Endothelial cell (in vitro differentiated cells): ENCODE data around the gene IL36A. TPM values are rescaled to one million over a fixed set of nuclear protein-coding genes. Genes with fewer than 3 reads are reported as not detected.

Experiments
- DNase-seq: peaks from one replicate; pipeline ENCODE4 v3.0.0; 2021; ENCODE audit warnings: low spot score
- H3K27ac Mint-ChIP-seq: one replicate; pipeline ENCODE4 v1.8.0; 2021; ENCODE audit warnings: mixed read lengths, inconsistent platforms; ENCODE audit not compliant: unreplicated experiment
- H3K27me3 Mint-ChIP-seq: one replicate; pipeline ENCODE4 v1.8.0; 2021; ENCODE audit warnings: mild to moderate bottlenecking, moderate library complexity, mixed read lengths, inconsistent platforms; ENCODE audit not compliant: unreplicated experiment
- H3K36me3 Mint-ChIP-seq: one replicate; pipeline ENCODE4 v1.8.0; 2021; ENCODE audit warnings: mild to moderate bottlenecking, low read depth, mixed read lengths, inconsistent platforms; ENCODE audit not compliant: unreplicated experiment
- H3K4me1 Mint-ChIP-seq: one replicate; pipeline ENCODE4 v1.8.0; 2021; ENCODE audit warnings: mild to moderate bottlenecking, mixed read lengths, inconsistent platforms; ENCODE audit not compliant: unreplicated experiment
- H3K4me3 Mint-ChIP-seq: one replicate; pipeline ENCODE4 v1.8.0; 2021; ENCODE audit warnings: mild to moderate bottlenecking, mixed read lengths, inconsistent platforms; ENCODE audit not compliant: unreplicated experiment
- H3K9me3 Mint-ChIP-seq: one replicate; pipeline ENCODE4 v1.8.0; 2021; ENCODE audit warnings: mixed read lengths, inconsistent platforms; ENCODE audit not compliant: unreplicated experiment
- total RNA-seq: library from RNA; stranded (reverse); fragmentation: NEBNext Ultra II Directional; extraction: Animal tissue kit (Norgen Biotek cat#: 25700); gene quantifications from one replicate; pipeline ENCODE4 v1.2.1, GENCODE V29; 2021; ENCODE audit not compliant: unreplicated experiment
- TF ChIP-seq, protein P1 (sequence below): fragments of 200-600 bp; sonication (generic); IDR thresholded peaks from one replicate; pipeline ENCODE4 v1.5.0; 2021; ENCODE audit warnings: antibody characterized with exemption; ENCODE audit not compliant: unreplicated experiment

Gene IL36A
- total RNA-seq, 1 donor from 2014 or later = not detected

DNA sequence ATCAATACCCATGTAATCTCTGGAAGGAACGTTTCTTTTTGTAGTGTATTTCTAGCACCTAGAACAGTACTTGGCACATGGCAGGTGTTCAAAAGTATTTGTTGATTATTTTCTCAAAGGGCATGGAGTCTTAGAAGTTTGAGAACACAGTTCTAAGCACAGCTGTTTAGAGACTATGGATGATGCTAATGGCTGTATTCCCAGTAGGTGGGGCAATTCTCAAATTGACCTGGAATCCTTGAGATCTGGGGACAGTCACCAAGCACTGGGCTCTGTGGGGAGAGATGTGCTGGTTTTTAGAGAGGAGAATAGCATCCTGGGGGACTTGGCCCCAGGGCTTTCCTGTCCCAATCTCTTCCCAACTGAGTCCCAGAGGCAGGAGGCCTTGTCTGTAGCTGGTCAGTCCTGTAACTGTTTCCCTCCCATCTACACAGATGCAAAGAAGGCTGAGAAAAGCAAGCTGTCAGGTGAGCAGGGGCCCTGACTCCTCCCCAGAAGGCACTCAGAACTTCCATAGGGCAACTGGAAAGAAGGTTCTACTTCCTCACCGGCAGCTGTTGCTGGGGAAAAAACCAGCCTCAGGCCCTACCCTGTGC, 44.9 kb upstream of the IL36A start:
- no peak for DNase-seq
- Mint-ChIP-seq H3K36me3 (no peaks in the 10 kb centered on the region), H3K9me3 (no peaks in the 10 kb centered on the region), H3K27ac (no peak overlapping the region), H3K27me3 (no peaks in the 10 kb centered on the region), H3K4me3 (no peak overlapping the region), H3K4me1 (no peaks in the 10 kb centered on the region)
- TF ChIP-seq, protein P1, sequence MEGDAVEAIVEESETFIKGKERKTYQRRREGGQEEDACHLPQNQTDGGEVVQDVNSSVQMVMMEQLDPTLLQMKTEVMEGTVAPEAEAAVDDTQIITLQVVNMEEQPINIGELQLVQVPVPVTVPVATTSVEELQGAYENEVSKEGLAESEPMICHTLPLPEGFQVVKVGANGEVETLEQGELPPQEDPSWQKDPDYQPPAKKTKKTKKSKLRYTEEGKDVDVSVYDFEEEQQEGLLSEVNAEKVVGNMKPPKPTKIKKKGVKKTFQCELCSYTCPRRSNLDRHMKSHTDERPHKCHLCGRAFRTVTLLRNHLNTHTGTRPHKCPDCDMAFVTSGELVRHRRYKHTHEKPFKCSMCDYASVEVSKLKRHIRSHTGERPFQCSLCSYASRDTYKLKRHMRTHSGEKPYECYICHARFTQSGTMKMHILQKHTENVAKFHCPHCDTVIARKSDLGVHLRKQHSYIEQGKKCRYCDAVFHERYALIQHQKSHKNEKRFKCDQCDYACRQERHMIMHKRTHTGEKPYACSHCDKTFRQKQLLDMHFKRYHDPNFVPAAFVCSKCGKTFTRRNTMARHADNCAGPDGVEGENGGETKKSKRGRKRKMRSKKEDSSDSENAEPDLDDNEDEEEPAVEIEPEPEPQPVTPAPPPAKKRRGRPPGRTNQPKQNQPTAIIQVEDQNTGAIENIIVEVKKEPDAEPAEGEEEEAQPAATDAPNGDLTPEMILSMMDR = no peak

DNA sequence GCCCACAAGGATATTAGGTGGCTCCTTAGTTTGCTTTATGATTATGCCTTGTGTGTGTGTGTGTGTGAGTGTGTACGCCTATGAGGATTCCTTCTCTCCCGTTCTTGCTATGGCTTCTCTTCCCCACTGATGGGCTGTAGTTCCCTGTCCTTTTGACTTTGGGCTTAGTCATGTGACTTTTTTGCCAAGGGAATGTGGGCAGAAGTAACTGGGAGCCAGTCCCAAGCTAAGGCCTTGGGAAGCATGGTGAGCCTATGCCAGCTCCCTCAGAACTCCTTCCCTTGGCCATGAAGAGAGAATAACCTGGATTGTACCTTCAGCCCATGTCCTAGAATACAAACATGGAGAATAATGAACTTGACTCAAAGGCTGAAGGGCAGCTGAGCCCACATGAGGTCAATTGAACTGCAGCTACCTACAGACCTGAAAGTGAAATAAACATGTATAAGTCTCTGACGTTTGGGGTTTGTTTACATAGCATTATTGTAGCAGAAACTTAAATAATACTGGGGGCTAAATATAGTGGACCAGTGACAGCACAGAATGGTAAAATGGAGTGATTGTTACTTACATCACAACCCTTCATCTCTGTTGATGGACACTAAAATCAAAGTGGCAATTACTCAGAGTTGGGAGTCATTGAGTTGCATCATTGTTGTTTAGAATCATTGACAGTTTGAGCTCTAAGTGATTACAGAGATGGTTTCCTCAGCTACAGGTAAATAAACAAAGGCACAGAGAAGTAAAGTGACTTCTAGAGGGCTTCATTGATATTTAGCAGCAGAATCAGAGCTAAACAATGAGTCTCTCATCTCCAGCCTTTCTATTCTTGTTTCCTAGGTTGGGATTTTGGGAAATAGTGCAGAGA, 42.7 kb upstream of the IL36A start:
- no peaks in the 10 kb centered on the region for H3K36me3 Mint-ChIP-seq
- no peaks in the 10 kb centered on the region for H3K9me3 Mint-ChIP-seq
- no peak overlapping the region for H3K4me3 Mint-ChIP-seq
- TF ChIP-seq, protein P1 = no peak
- no peak for DNase-seq
- no peaks in the 10 kb centered on the region for H3K27me3 Mint-ChIP-seq
- no peak overlapping the region for H3K27ac Mint-ChIP-seq
- H3K4me1 Mint-ChIP-seq = no peaks in the 10 kb centered on the region

DNA sequence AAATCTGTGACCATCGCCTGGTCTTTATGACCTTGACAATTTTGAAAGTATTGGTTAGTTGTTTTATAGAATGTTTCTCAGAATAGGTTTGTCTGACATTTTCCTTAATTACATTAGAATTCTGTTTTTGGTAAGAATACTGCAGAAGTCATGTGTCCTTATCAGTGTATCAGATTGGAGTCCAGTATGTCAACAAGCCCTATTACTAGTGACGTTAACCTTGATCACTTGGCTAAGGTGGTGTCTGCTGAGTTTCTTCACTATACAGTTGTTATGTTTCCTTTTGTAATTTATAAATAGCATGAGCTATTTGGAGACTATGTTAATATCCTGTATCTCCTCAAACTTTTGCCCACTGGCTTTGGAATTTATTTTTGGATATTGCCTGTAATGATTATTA, 38.2 kb upstream of the IL36A start:
- Mint-ChIP-seq H3K36me3 (no peaks in the 10 kb centered on the region), H3K27me3 (no peaks in the 10 kb centered on the region), H3K9me3 (no peaks in the 10 kb centered on the region), H3K4me1 (peaks cover 3% of the 10 kb centered on the region), H3K27ac (no peak overlapping the region), H3K4me3 (no peak overlapping the region)
- TF ChIP-seq, protein P1 = no peak
- no peak for DNase-seq

DNA sequence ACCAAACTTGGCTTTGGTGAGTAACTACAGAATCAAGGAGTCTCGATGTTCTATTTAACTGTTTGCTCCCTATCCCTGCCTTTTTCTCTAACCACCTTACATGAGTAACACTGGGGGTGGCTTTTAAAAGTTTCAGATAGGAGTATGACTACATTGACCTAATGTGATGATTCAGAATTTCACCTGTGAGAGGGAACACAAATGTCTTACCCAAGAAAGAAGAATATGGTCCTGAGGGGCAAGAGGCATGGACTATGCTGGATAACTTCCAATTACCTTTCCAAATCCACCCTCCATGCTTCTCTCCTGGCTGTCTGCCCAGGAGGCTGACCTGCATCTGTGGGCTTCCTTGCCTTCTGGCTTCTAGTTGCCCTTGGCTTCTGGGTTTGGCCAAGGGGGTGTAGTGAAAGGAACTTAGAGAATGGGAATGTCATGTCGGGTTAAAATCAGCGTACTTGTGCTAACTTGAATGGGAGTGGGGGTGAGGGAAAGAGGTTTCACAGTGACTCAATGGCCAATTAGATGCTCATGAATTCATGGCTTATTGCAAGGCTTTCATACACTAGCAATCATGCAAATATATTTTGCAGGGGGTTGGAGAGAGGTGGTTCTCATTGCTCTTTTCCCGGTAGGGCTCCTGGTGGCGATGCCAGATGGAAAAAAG, 32.7 kb upstream of the IL36A start:
- H3K9me3 Mint-ChIP-seq = no peaks in the 10 kb centered on the region
- H3K4me3 Mint-ChIP-seq = no peak overlapping the region
- TF ChIP-seq, protein P1 = no peak
- H3K27me3 Mint-ChIP-seq = peaks cover 2% of the 10 kb centered on the region
- DNase-seq = no peak
- H3K27ac Mint-ChIP-seq = no peak overlapping the region
- H3K36me3 Mint-ChIP-seq = no peaks in the 10 kb centered on the region
- peaks cover 6% of the 10 kb centered on the region for H3K4me1 Mint-ChIP-seq
